GM19099 (cell line): ENCODE measurements around the gene UNC5A.

Source experiments
- POLR2A ChIP-seq: IDR thresholded peaks from 3 replicates; pipeline ENCODE4 v1.6.1; 2011; ENCODE audit warnings: low read depth; ENCODE audit not compliant: insufficient read length; ENCODE audit errors: extremely low read depth

Gene UNC5A

GRCh38 chr5:176832162-176832561 lies 21.8 kb downstream of the UNC5A start:
- no peak for TF ChIP-seq POLR2A

GRCh38 chr5:176833286-176833685 lies 22.9 kb downstream of the UNC5A start:
- no peak for TF ChIP-seq POLR2A

- TF ChIP-seq POLR2A, result no peak
These were observed 25.6 kb downstream of the UNC5A start for GRCh38 chr5:176835918-176836317.

GRCh38 chr5:176836811-176837706 lies 26.7 kb downstream of the UNC5A start:
- no peak for TF ChIP-seq POLR2A

- no peak for TF ChIP-seq POLR2A
These were observed 27.4 kb downstream of the UNC5A start for GRCh38 chr5:176837707-176838115.

- TF ChIP-seq POLR2A, result no peak
These were observed 33.3 kb downstream of the UNC5A start for GRCh38 chr5:176843673-176844072.

- TF ChIP-seq POLR2A, result no peak
These were observed 33.9 kb downstream of the UNC5A start for GRCh38 chr5:176844281-176844680.

GRCh38 chr5:176844706-176845391 lies 34.5 kb downstream of the UNC5A start:
- no peak for TF ChIP-seq POLR2A

GRCh38 chr5:176845392-176845713 lies 35.0 kb downstream of the UNC5A start:
- TF ChIP-seq POLR2A, result no peak

- no peak for TF ChIP-seq POLR2A
These were observed 36.2 kb downstream of the UNC5A start for GRCh38 chr5:176846335-176847140.

- no peak for TF ChIP-seq POLR2A
These were observed 36.8 kb downstream of the UNC5A start for GRCh38 chr5:176847148-176847547.

- TF ChIP-seq POLR2A, result no peak
These were observed 37.4 kb downstream of the UNC5A start for GRCh38 chr5:176847726-176848290.

GRCh38 chr5:176848651-176849050 lies 38.3 kb downstream of the UNC5A start:
- no peak for TF ChIP-seq POLR2A

GRCh38 chr5:176849611-176850227 lies 39.4 kb downstream of the UNC5A start:
- no peak for TF ChIP-seq POLR2A

GRCh38 chr5:176850371-176851245 lies 40.2 kb downstream of the UNC5A start:
- TF ChIP-seq POLR2A, result no peak
